Measurements from ENCODE around the gene CPA5. TPM values are rescaled to one million over a fixed set of nuclear protein-coding genes. Genes with fewer than 3 reads are reported as not detected.

The CPA5 gene
- total and polyA plus RNA-seq, 9 of the 15 experiments (the other 6 are each of a cell fraction or from before 2014, with no cell fraction given), result 0.13 to 2.4 (median 0.91) TPM

DNA sequence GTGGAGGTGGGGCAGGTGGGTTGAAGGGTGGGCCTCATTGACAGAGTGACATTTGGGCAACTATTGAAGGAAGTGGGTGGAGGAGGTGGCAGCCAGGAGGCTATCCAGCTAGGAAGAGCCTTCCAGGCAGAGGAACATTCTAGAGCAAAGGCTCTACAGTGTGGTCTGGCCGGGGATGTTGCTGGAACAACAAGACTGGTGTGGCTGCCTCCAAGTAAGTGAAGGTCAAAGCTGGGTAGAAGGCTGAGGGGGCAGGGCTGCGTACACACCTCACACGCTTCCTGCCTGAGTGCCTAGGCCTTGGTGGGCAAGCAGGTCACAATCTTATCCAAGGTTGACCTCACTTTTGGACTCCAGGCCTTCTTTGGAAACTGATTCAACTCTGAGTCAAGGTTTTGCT is 42.3 kb downstream of the CPA5 start (continued):
- no peak for TF ChIP-seq BRCA1 (IDR thresholded peaks at IDR 0.05)
- no peak for TF ChIP-seq BRCA1 (CRISPR knock-in tag; IDR thresholded peaks at IDR 0.05)
- TF ChIP-seq SNIP1 (IDR thresholded peaks at IDR 0.05; ENCODE audit: low read depth), result no peak
- TF ChIP-seq, protein P1, sequence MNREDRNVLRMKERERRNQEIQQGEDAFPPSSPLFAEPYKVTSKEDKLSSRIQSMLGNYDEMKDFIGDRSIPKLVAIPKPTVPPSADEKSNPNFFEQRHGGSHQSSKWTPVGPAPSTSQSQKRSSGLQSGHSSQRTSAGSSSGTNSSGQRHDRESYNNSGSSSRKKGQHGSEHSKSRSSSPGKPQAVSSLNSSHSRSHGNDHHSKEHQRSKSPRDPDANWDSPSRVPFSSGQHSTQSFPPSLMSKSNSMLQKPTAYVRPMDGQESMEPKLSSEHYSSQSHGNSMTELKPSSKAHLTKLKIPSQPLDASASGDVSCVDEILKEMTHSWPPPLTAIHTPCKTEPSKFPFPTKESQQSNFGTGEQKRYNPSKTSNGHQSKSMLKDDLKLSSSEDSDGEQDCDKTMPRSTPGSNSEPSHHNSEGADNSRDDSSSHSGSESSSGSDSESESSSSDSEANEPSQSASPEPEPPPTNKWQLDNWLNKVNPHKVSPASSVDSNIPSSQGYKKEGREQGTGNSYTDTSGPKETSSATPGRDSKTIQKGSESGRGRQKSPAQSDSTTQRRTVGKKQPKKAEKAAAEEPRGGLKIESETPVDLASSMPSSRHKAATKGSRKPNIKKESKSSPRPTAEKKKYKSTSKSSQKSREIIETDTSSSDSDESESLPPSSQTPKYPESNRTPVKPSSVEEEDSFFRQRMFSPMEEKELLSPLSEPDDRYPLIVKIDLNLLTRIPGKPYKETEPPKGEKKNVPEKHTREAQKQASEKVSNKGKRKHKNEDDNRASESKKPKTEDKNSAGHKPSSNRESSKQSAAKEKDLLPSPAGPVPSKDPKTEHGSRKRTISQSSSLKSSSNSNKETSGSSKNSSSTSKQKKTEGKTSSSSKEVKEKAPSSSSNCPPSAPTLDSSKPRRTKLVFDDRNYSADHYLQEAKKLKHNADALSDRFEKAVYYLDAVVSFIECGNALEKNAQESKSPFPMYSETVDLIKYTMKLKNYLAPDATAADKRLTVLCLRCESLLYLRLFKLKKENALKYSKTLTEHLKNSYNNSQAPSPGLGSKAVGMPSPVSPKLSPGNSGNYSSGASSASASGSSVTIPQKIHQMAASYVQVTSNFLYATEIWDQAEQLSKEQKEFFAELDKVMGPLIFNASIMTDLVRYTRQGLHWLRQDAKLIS (CRISPR knock-in tag; IDR thresholded peaks at IDR 0.05), result no peak
- no peak for TF ChIP-seq MXI1 (IDR thresholded peaks at IDR 0.05; ENCODE audit: low read depth, low read length)
- TF ChIP-seq DIDO1 (tag; IDR thresholded peaks at IDR 0.05; ENCODE audit: low read depth), result no peak

DNA sequence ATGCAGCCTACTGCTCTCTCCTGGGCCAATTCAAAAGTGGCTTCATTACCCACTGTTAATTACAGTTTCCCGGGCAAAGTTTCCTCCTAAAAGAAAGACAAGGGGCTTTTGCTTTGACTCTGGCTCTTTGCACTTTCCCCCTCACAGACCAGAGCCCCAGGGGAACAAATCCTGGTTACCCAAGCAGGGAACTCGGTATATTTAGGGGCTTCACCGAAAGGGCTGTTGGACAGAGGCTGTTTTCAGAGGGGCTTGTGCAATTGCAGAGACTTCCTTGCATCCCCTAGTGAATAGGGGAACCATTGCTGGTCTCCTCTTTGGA is 42.7 kb downstream of the CPA5 start:
- no peak for TF ChIP-seq RB1 (IDR thresholded peaks at IDR 0.05; ENCODE audit: low read depth)
- no peak for TF ChIP-seq PHF20 (IDR thresholded peaks at IDR 0.05; ENCODE audit: partially characterized antibody)
- no peak for TF ChIP-seq ZNF76 (CRISPR knock-in tag; IDR thresholded peaks at IDR 0.05; ENCODE audit: borderline replicate concordance)
- no peak for TF ChIP-seq STAG1 (CRISPR knock-in tag; IDR thresholded peaks at IDR 0.05; ENCODE audit: borderline replicate concordance)
- DNase-seq (ENCODE audit: extremely low read depth in 1 of 4, low spot score in 3 of 4) (no peak), ATAC-seq (no peak), FAIRE-seq (no peak)
- Histone ChIP-seq H2AFZ (ENCODE audit: low read depth, low read length) (no peak overlapping the region), H3K4me3 (no peak overlapping the region), H3K36me3 (ENCODE audit: control insufficient read depth, insufficient read depth, low read length) (no peaks in the 10 kb centered on the region), H3K9me3 (replicated peaks; ENCODE audit: control insufficient read depth, insufficient read depth, low read depth, low read length) (no peaks in the 10 kb centered on the region), H3K27me3 (ENCODE audit: control insufficient read depth in 2 of 2, insufficient read depth in 2 of 2, low read length in 2 of 2) (peaks cover 5 to 30% of the 10 kb centered on the region in 2 experiments; a peak in 4 of 5 replicates), H3K9me1 (ENCODE audit: control insufficient read depth, insufficient read depth, low read length) (no peaks in the 10 kb centered on the region), H3K9ac (ENCODE audit: insufficient read depth in 1 of 2, low read depth in 2 of 2, low read length in 2 of 2) (no peak overlapping the region), H3K79me2 (ENCODE audit: control insufficient read depth, insufficient read depth, low read length) (no peaks in the 10 kb centered on the region), H3K4me1 (replicated peaks in 1 of 2; ENCODE audit: control insufficient read depth in 2 of 2, insufficient read depth in 2 of 2, low read length in 2 of 2) (peaks cover 0 to under 1% of the 10 kb centered on the region in 2 experiments; a peak in 1 of 5 replicates), H4K20me1 (replicated peaks; ENCODE audit: control insufficient read depth, insufficient read depth, low read length) (no peaks in the 10 kb centered on the region), H3K4me2 (ENCODE audit: insufficient read depth, low read length) (no peak overlapping the region), H3K27ac (ENCODE audit: extremely low read depth, low read depth, low read length) (no peak overlapping the region)
- BruUV-seq (replicated peaks), result no TSS peak
- CTCF ChIA-PET (ENCODE audit: low intra/inter-chr PET ratio), result no interaction called here
- intact Hi-C loops (cut with micrococcal nuclease), result no loop called here
- in situ Hi-C loops (cut with MboI), result no loop called here
- POLR2A ChIA-PET, result no interaction called here
- WGBS (ENCODE audit: insufficient coverage, low coverage, missing lambda C conversion rate), result 6% methylated on average over 3 of the region's 3 CpGs

Data from K562 (cell line).